ENCODE data around the gene HS3ST4.

- TF ChIP-seq, protein P1, sequence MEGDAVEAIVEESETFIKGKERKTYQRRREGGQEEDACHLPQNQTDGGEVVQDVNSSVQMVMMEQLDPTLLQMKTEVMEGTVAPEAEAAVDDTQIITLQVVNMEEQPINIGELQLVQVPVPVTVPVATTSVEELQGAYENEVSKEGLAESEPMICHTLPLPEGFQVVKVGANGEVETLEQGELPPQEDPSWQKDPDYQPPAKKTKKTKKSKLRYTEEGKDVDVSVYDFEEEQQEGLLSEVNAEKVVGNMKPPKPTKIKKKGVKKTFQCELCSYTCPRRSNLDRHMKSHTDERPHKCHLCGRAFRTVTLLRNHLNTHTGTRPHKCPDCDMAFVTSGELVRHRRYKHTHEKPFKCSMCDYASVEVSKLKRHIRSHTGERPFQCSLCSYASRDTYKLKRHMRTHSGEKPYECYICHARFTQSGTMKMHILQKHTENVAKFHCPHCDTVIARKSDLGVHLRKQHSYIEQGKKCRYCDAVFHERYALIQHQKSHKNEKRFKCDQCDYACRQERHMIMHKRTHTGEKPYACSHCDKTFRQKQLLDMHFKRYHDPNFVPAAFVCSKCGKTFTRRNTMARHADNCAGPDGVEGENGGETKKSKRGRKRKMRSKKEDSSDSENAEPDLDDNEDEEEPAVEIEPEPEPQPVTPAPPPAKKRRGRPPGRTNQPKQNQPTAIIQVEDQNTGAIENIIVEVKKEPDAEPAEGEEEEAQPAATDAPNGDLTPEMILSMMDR (IDR thresholded peaks at IDR 0.05; ENCODE audit: borderline replicate concordance, extremely low read depth, low read length, poor library complexity, severe bottlenecking), result no peak
- no peak for TF ChIP-seq EZH2 (IDR thresholded peaks at IDR 0.05; ENCODE audit: borderline replicate concordance, low read depth, low read length, severe bottlenecking)
Observed at GRCh38 chr16:25832291-25832690, 140.5 kb downstream of the HS3ST4 start.
